GM18508 (cell line): ENCODE measurements around the gene PDE9A.

Source experiments
- ATAC-seq: cut with Tn5 transposase; IDR thresholded peaks from one replicate; pipeline ENCODE4 v1.9.1; 2021; ENCODE audit warnings: moderate number of reproducible peaks; ENCODE audit not compliant: insufficient read depth, unreplicated experiment

The PDE9A gene

GRCh38 chr21:42654913-42655795 lies 1.7 kb downstream of the PDE9A start:
- ATAC-seq = no peak

- ATAC-seq = no peak
Measured at GRCh38 chr21:42655796-42656770, 2.7 kb downstream of the PDE9A start.

GRCh38 chr21:42656872-42657271 lies 3.5 kb downstream of the PDE9A start:
- ATAC-seq = no peak

- ATAC-seq = no peak
Measured at GRCh38 chr21:42657676-42658319, 4.4 kb downstream of the PDE9A start.

GRCh38 chr21:42658320-42659105 lies 5.1 kb downstream of the PDE9A start:
- ATAC-seq = no peak

GRCh38 chr21:42659416-42660117 lies 6.1 kb downstream of the PDE9A start:
- no peak for ATAC-seq

GRCh38 chr21:42660118-42660470 lies 6.7 kb downstream of the PDE9A start:
- no peak for ATAC-seq

- no peak for ATAC-seq
Measured at GRCh38 chr21:42661688-42662429, 8.4 kb downstream of the PDE9A start.

GRCh38 chr21:42662430-42663199 lies 9.2 kb downstream of the PDE9A start:
- ATAC-seq = no peak

GRCh38 chr21:42663200-42663750 lies 9.9 kb downstream of the PDE9A start:
- ATAC-seq = no peak

GRCh38 chr21:42663860-42664535 lies 10.6 kb downstream of the PDE9A start:
- no peak for ATAC-seq

- no peak for ATAC-seq
Measured at GRCh38 chr21:42664614-42665013, 11.2 kb downstream of the PDE9A start.

- ATAC-seq = no peak
Measured at GRCh38 chr21:42665026-42665425, 11.6 kb downstream of the PDE9A start.

GRCh38 chr21:42665484-42665883 lies 12.1 kb downstream of the PDE9A start:
- no peak for ATAC-seq

- no peak for ATAC-seq
Measured at GRCh38 chr21:42666023-42666747, 12.8 kb downstream of the PDE9A start.

- no peak for ATAC-seq
Measured at GRCh38 chr21:42666925-42667324, 13.5 kb downstream of the PDE9A start.
